GM23248 (cell line): ENCODE results near the gene NISCH. TPM values are rescaled to one million over a fixed set of nuclear protein-coding genes. Genes with fewer than 3 reads are reported as not detected.
A peak's percentile ranks its signal among the peaks of the same experiment; 100 is the strongest.

Experiments used
- DNase-seq: peaks from one replicate; pipeline ENCODE4 v3.0.0-alpha.2; 2015
- H2AFZ ChIP-seq: fragments of 200-600 bp; sonication (generic); 2 replicates; pipeline ENCODE4 v1.6.1; 2016; ENCODE audit warnings: antibody characterized with exemption
- H3F3A ChIP-seq: fragments of 200-600 bp; sonication (generic); 2 replicates; pipeline ENCODE4 v1.6.1; 2016; ENCODE audit warnings: mild to moderate bottlenecking, antibody characterized with exemption, mixed run types; ENCODE audit not compliant: insufficient read depth
- H3K27ac ChIP-seq: fragments of 200-600 bp; sonication (generic); 2 replicates; pipeline ENCODE4 v1.5.1; 2016; ENCODE audit warnings: mild to moderate bottlenecking
- H3K27me3 ChIP-seq: fragments of 200-600 bp; sonication (generic); replicated peaks from 2 replicates; pipeline ENCODE4 v1.6.1; 2016; ENCODE audit warnings: mild to moderate bottlenecking; ENCODE audit not compliant: insufficient read depth
- H3K36me3 ChIP-seq: fragments of 200-600 bp; sonication (generic); 2 replicates; pipeline ENCODE4 v1.6.1; 2016; ENCODE audit warnings: low read depth, mild to moderate bottlenecking
- H3K4me1 ChIP-seq: fragments of 200-600 bp; sonication (generic); 2 replicates; pipeline ENCODE4 v1.6.1; 2016; ENCODE audit warnings: mild to moderate bottlenecking; ENCODE audit not compliant: insufficient read depth
- H3K4me2 ChIP-seq: fragments of 200-600 bp; sonication (generic); one replicate; pipeline ENCODE4 v1.6.1; 2016; ENCODE audit warnings: mild to moderate bottlenecking; ENCODE audit not compliant: unreplicated experiment
- H3K4me3 ChIP-seq: fragments of 200-600 bp; sonication (generic); 2 replicates; pipeline ENCODE4 v1.5.1; 2016; ENCODE audit warnings: mild to moderate bottlenecking
- H3K79me2 ChIP-seq: fragments of 200-600 bp; sonication (generic); 2 replicates; pipeline ENCODE4 v1.6.1; 2016; ENCODE audit warnings: mild to moderate bottlenecking; ENCODE audit not compliant: insufficient read depth
- H3K9ac ChIP-seq: fragments of 200-600 bp; sonication (generic); 2 replicates; pipeline ENCODE4 v1.6.1; 2016; ENCODE audit warnings: mild to moderate bottlenecking
- H3K9me2 ChIP-seq: fragments of 200-600 bp; sonication (generic); 2 replicates; pipeline ENCODE4 v1.6.1; 2016; ENCODE audit warnings: mixed run types, mild to moderate bottlenecking, moderate library complexity; ENCODE audit not compliant: insufficient read depth
- H3K9me3 ChIP-seq: fragments of 200-600 bp; sonication (generic); one replicate; pipeline ENCODE4 v1.6.1; 2017; ENCODE audit warnings: low read depth
- H4K20me1 ChIP-seq: fragments of 200-600 bp; sonication (generic); 2 replicates; pipeline ENCODE4 v1.6.0; 2016; ENCODE audit not compliant: insufficient read depth
- EZH2 ChIP-seq: fragments of 200-600 bp; sonication (generic); IDR thresholded peaks from 2 replicates; pipeline ENCODE4 v1.6.1; 2018; ENCODE audit warnings: antibody characterized with exemption, mild to moderate bottlenecking; ENCODE audit not compliant: insufficient read depth, poor library complexity, severe bottlenecking
- EZH2phosphoT487 ChIP-seq: fragments of 200-600 bp; sonication (generic); IDR thresholded peaks from 2 replicates; pipeline ENCODE4 v1.6.1; 2018; ENCODE audit warnings: antibody characterized with exemption, moderate library complexity, mild to moderate bottlenecking, low read depth; ENCODE audit not compliant: insufficient read depth
- WGBS, 2 experiments: methylation state at CpG; one replicate each; pipeline ENCODE4 v1.1.6; 2015 to 2017; ENCODE audit warnings: low lambda C conversion rate in 2 of 2, low coverage in 1 of 2; ENCODE audit errors: missing lambda C conversion rate in 2 of 2; 5-methylcytosine and 5-hydroxymethylcytosine counted together
- in situ Hi-C: fragments of 300-500 bp; cut with MboI; formaldehyde crosslinking; loops from 2 replicates; pipeline ENCODE4 v1.15.0; 2020
- polyA plus RNA-seq: library from polyadenylated mRNA; unstranded; fragments of >200 nt; fragmentation: Nextera tagmentation; extraction: Ambion mirVana; gene quantifications from 2 replicates; pipeline ENCODE4 v1.2.1, GENCODE V29; 2016
- total RNA-seq: library from RNA; depleted of rRNA; stranded (reverse); fragments of >200 nt; shearing (Covaris generic); gene quantifications from 2 replicates; pipeline ENCODE4 v1.2.3, GENCODE V29; 2014

NISCH gene
- total and polyA plus RNA-seq, 2 experiments from 2014 or later: 32.8 to 53.7 TPM

DNA sequence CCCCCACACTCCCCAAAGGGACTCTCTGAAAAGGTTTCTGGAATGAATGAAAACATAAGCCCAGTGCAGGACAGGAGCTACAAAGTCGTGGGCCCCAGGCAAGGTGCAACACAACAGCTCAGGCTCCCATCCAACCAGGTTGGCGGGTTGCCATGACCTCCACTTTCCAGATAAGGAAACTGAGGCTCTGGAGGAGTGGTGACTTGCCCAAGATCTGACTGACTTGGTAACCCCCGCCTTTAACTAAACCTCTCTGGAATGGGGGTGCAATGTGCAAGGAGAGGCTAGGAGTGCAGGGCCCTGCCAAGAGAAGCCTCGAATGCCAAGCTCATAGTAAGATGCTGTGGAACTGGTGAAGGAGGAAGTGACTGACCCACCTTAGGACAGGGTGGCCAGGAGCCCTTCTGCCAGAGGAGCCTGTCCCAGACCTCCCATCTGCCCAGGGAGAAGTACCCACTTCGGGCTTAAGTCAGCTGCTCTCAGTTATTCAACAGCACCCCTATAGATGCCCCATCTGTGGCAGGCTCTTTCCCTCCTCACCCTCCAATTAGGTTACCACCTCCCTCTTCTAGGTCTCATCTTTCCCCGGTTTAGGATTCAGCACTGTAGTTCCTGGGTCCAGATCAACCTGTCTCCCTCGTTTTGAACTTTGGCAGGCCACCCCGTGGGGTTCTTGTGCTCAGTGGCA, 1.0 kb upstream of the NISCH start:
- no peaks in the 10 kb centered on the region for H3K27me3 ChIP-seq
- H3K9me2 ChIP-seq: no peaks in the 10 kb centered on the region
- H3F3A ChIP-seq: 0 out of 2 replicates have a peak, but pooled peaks cover 5% of the 10 kb centered on the region
- H4K20me1 ChIP-seq: no peaks in the 10 kb centered on the region
- peak overlapping the region; percentile 96; the same call in 1 of the 2 replicates for H3K4me3 ChIP-seq
- peak overlapping the region; percentile 83 for H3K4me2 ChIP-seq
- H2AFZ ChIP-seq: peak overlapping the region; percentile 94
- H3K36me3 ChIP-seq: peaks cover 16% of the 10 kb centered on the region; the same call in 1 of the 2 replicates
- WGBS, 2 experiments: 67 to 71% methylated on average over 8 of the region's 8 CpGs
- H3K27ac ChIP-seq: no peak overlapping the region
- DNase-seq: no peak
- in situ Hi-C loops: no loop called here
- peak overlapping the region; percentile 94 for H3K9ac ChIP-seq
- peaks cover 43% of the 10 kb centered on the region for H3K79me2 ChIP-seq
- H3K4me1 ChIP-seq: no peaks in the 10 kb centered on the region
- TF ChIP-seq EZH2phosphoT487 (no peak), EZH2 (no peak)
- H3K9me3 ChIP-seq: no peaks in the 10 kb centered on the region

DNA sequence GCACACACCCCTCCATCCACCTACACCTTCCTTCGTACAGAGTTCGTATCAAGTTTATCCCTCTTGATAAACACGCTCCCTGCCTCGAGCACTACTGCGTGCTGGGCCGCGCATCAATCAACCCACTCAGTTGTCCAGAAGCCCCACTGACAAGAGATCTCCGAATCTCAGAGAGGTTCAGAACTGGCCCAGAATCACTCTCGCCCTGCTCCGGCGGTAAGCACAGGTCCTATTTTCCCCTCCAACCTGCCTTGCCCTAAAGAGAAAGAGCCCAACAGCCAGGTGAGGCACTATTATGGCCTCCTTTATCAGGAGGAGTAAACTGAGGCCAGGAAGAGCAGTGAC, 494 bp upstream of the NISCH start:
- DNase-seq: no peak
- H3K9me3 ChIP-seq: no peaks in the 10 kb centered on the region
- TF ChIP-seq EZH2 (no peak), EZH2phosphoT487 (no peak)
- 62 to 63% methylated on average over 11 of the region's 11 CpGs for WGBS, 2 experiments
- H2AFZ ChIP-seq: peak overlapping the region; percentile 94
- H4K20me1 ChIP-seq: no peaks in the 10 kb centered on the region
- H3K4me1 ChIP-seq: no peaks in the 10 kb centered on the region
- H3K4me3 ChIP-seq: peak overlapping the region; percentile 96
- H3K79me2 ChIP-seq: peaks cover 48% of the 10 kb centered on the region
- in situ Hi-C loops: no loop called here
- H3K4me2 ChIP-seq: peak overlapping the region; percentile 83
- H3K27me3 ChIP-seq: no peaks in the 10 kb centered on the region
- peak overlapping the region; percentile 57 for H3K27ac ChIP-seq
- no peaks in the 10 kb centered on the region for H3K9me2 ChIP-seq
- H3K9ac ChIP-seq: peak overlapping the region; percentile 94
- 0 out of 2 replicates have a peak, but pooled peaks cover 5% of the 10 kb centered on the region for H3F3A ChIP-seq
- H3K36me3 ChIP-seq: peaks cover 20% of the 10 kb centered on the region; the same call in 1 of the 2 replicates

DNA sequence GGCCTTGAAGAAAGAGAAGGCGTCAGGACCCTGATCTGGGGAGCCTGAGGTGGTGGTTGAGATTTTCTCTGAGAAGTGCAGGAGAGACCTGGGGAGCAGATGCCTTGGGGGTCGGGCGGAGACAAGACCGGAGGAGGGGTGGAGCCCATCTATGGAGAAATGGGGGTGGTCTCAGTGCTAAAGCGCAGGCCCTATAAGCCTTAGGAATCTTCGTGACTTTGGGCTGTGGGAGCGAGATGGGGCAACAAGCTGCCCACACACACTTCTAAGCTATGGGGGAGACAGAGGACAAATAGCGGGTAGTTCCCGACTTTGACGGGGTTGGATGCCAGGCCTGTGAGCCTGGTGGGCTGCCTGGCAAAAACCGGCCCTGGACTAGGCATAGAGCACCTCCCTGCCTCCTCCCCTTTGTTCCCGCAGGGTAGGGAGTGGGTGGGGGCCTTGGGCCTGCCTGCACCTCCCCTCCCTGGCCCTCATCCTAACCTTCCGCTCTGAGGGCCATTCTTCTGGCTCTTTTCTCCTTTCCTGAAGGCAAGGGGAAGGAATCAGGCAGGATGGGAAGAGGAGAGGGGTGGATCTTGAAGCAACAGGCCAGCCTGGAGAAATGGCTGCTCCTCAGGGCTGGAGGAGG, 880 bp downstream of the NISCH start:
- in situ Hi-C loops: no loop called here
- 2% methylated on average over 11 to 13 of the region's 13 CpGs for WGBS, 2 experiments
- no peaks in the 10 kb centered on the region for H3K4me1 ChIP-seq
- no peaks in the 10 kb centered on the region for H3K27me3 ChIP-seq
- peaks cover 62% of the 10 kb centered on the region for H3K79me2 ChIP-seq
- peak overlapping the region; percentile 94 for H3K9ac ChIP-seq
- no peaks in the 10 kb centered on the region for H3K9me2 ChIP-seq
- H4K20me1 ChIP-seq: no peaks in the 10 kb centered on the region
- H3K36me3 ChIP-seq: peaks cover 31% of the 10 kb centered on the region
- no peaks in the 10 kb centered on the region for H3K9me3 ChIP-seq
- peak overlapping the region; percentile 96 for H3K4me3 ChIP-seq
- peak; percentile 62 for DNase-seq
- 0 out of 2 replicates have a peak, but pooled peaks cover 5% of the 10 kb centered on the region for H3F3A ChIP-seq
- peak overlapping the region; percentile 53 for H3K27ac ChIP-seq
- H3K4me2 ChIP-seq: peak overlapping the region; percentile 95
- H2AFZ ChIP-seq: peak overlapping the region; percentile 94
- no peak for TF ChIP-seq EZH2
- TF ChIP-seq EZH2phosphoT487: no peak

DNA sequence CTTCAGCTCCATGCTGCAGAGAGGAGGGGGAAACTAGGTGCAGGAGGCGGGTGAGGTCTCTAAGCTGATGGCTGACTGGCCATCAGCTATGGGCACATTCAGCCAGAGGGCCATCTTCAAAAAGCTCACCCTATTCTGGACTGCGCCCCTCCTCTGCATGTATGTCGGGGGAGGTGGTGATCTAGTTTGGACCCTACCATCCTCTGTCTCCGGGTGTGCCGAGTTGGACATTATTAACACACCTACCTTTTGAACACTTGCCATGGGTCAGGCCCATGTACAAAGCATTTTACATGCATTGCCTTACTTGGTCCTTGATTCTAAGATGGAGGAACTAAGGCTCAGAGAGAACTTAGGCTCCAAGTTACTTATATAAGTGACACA, 1.4 kb downstream of the NISCH start:
- H3K4me3 ChIP-seq: peak overlapping the region; percentile 96
- H3F3A ChIP-seq: 0 out of 2 replicates have a peak, but pooled peaks cover 5% of the 10 kb centered on the region
- no peak for DNase-seq
- peaks cover 67% of the 10 kb centered on the region for H3K79me2 ChIP-seq
- 56 to 58% methylated on average over 5 of the region's 5 CpGs for WGBS, 2 experiments
- peak overlapping the region; percentile 95 for H3K4me2 ChIP-seq
- H3K36me3 ChIP-seq: peaks cover 33% of the 10 kb centered on the region
- no peaks in the 10 kb centered on the region for H3K27me3 ChIP-seq
- no peaks in the 10 kb centered on the region for H4K20me1 ChIP-seq
- H3K9me2 ChIP-seq: no peaks in the 10 kb centered on the region
- peak overlapping the region; percentile 94 for H3K9ac ChIP-seq
- TF ChIP-seq EZH2phosphoT487: no peak
- no peak for TF ChIP-seq EZH2
- H3K4me1 ChIP-seq: no peaks in the 10 kb centered on the region
- in situ Hi-C loops: no loop called here
- H3K27ac ChIP-seq: peak overlapping the region; percentile 53
- no peaks in the 10 kb centered on the region for H3K9me3 ChIP-seq
- H2AFZ ChIP-seq: peak overlapping the region; percentile 94
